ENCODE measurements around the gene NHEJ1.

The NHEJ1 gene

DNA sequence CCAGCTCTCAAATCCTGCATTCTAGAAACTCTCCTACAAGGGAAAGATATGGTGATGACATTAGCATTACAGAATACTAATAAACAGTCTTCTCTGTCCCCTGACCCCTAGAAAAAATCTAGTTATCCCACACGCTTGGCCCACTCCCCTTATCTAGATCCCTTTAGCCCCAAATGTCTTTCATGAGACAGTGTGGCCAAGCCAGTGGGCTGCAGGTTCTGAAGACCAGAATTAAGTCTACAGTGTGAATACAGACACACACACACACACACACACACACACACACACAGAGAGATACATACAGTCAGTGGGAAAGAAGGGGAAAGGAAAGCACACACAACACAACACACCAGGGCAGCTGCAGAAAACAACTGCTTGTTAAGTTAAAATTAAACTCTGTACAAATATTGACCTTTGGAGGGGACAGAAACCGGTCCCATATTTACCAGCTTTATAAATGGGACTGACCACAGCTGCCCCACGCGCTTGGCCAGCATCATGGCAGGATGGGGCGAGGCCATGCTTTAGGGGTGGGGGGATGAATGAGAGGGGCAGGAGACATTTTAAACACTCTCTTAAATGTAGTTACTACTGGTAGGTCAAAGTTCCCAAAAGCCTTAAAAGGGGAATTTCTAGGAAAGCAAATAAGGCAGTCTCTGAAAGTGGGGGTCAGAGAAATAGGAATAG, 49.1 kb downstream of the NHEJ1 start:
- TF ChIP-seq FOXP2 (optimal IDR thresholded peaks at IDR 0.05; ENCODE audit: borderline replicate concordance, extremely low read depth, extremely low read length, insufficient read depth) (no peak), TAF1 (IDR thresholded peaks at IDR 0.05; ENCODE audit: borderline replicate concordance, insufficient read depth, low read length) (no peak), SIN3A (IDR thresholded peaks at IDR 0.05; ENCODE audit: borderline replicate concordance, insufficient read depth, low read length) (no peak), POLR2AphosphoS5 (IDR thresholded peaks at IDR 0.05; ENCODE audit: low read depth, low read length) (no peak)
- TF ChIP-seq, protein P1, sequence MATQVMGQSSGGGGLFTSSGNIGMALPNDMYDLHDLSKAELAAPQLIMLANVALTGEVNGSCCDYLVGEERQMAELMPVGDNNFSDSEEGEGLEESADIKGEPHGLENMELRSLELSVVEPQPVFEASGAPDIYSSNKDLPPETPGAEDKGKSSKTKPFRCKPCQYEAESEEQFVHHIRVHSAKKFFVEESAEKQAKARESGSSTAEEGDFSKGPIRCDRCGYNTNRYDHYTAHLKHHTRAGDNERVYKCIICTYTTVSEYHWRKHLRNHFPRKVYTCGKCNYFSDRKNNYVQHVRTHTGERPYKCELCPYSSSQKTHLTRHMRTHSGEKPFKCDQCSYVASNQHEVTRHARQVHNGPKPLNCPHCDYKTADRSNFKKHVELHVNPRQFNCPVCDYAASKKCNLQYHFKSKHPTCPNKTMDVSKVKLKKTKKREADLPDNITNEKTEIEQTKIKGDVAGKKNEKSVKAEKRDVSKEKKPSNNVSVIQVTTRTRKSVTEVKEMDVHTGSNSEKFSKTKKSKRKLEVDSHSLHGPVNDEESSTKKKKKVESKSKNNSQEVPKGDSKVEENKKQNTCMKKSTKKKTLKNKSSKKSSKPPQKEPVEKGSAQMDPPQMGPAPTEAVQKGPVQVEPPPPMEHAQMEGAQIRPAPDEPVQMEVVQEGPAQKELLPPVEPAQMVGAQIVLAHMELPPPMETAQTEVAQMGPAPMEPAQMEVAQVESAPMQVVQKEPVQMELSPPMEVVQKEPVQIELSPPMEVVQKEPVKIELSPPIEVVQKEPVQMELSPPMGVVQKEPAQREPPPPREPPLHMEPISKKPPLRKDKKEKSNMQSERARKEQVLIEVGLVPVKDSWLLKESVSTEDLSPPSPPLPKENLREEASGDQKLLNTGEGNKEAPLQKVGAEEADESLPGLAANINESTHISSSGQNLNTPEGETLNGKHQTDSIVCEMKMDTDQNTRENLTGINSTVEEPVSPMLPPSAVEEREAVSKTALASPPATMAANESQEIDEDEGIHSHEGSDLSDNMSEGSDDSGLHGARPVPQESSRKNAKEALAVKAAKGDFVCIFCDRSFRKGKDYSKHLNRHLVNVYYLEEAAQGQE (IDR thresholded peaks at IDR 0.05; ENCODE audit: insufficient read depth in 1 of 2, low read depth in 2 of 2, low read length in 2 of 2), result no peak

DNA sequence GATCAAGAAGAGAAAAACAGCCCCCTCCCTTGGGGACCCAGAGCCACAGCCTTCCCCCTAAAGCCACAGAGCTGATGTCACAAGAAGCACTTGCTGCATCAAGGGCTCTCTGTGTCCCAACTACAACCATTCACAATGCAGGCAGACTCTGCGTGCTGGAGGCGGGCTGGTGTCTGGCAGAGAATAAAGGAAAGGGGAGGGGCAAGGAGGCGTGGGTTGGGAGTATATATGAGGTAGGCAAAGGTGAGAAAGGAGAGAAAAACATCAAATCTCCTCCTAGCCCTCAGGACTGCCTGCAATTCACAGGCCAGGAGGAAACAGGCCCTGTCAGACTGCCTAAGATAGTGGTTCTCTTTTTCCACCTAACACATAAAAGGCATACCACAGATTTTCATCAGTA, 51.1 kb downstream of the NHEJ1 start:
- no peak for TF ChIP-seq POLR2AphosphoS5 (IDR thresholded peaks at IDR 0.05; ENCODE audit: low read depth, low read length)
- no peak for TF ChIP-seq TAF1 (IDR thresholded peaks at IDR 0.05; ENCODE audit: borderline replicate concordance, insufficient read depth, low read length)
- TF ChIP-seq, protein P1 (IDR thresholded peaks at IDR 0.05; ENCODE audit: insufficient read depth in 1 of 2, low read depth in 2 of 2, low read length in 2 of 2), result no peak
- TF ChIP-seq SIN3A (IDR thresholded peaks at IDR 0.05; ENCODE audit: borderline replicate concordance, insufficient read depth, low read length), result no peak

DNA sequence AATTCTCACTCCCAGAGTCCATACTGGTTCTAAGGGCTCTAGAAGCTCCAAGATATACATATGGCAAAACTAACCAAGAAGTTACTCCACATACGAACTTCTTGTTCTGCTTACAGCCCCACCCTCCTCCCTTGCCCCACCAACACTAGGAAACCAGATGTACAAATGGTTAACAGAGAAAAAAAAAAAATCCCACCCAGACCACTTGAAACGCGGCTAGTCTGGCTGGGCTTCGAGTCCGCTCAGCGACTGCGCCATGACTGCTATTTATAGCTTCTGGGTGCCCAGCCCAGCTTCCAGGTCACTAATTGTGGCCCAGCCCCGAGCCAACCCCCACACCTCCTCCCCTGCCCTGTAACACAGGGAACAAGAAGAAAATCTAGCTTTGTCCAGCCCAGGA, 52.9 kb downstream of the NHEJ1 start:
- TF ChIP-seq SIN3A (IDR thresholded peaks at IDR 0.05; ENCODE audit: borderline replicate concordance, insufficient read depth, low read length) (no peak), TAF1 (IDR thresholded peaks at IDR 0.05; ENCODE audit: borderline replicate concordance, insufficient read depth, low read length) (no peak), FOXP2 (optimal IDR thresholded peaks at IDR 0.05; ENCODE audit: borderline replicate concordance, extremely low read depth, extremely low read length, insufficient read depth) (no peak), POLR2AphosphoS5 (IDR thresholded peaks at IDR 0.05; ENCODE audit: low read depth, low read length) (no peak)
- TF ChIP-seq, protein P1 (IDR thresholded peaks at IDR 0.05; ENCODE audit: insufficient read depth in 1 of 2, low read depth in 2 of 2, low read length in 2 of 2), result no peak

DNA sequence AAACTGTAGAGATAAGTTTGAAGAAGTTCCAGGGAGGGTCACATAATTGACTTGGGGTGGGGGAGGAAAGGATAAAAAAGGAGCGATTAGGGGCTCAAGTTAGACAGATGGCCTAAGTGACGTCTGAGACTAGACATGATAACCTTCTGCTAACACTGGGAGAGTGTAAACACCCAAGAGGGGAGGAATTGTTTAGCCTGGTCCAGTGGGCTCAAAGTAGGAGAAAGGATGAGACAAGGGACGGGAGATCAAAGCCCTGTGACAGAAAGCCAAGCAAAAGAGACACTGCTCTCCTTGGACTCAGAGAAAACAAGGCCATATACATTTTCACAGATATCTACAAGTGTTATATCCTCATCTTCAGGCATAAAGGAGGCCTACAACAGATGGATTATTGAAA, 54.4 kb downstream of the NHEJ1 start:
- no peak for TF ChIP-seq SIN3A (IDR thresholded peaks at IDR 0.05; ENCODE audit: borderline replicate concordance, insufficient read depth, low read length)
- TF ChIP-seq, protein P1 (IDR thresholded peaks at IDR 0.05; ENCODE audit: insufficient read depth in 1 of 2, low read depth in 2 of 2, low read length in 2 of 2), result no peak
- TF ChIP-seq TAF1 (IDR thresholded peaks at IDR 0.05; ENCODE audit: borderline replicate concordance, insufficient read depth, low read length), result no peak
- TF ChIP-seq FOXP2 (optimal IDR thresholded peaks at IDR 0.05; ENCODE audit: borderline replicate concordance, extremely low read depth, extremely low read length, insufficient read depth), result no peak
- no peak for TF ChIP-seq POLR2AphosphoS5 (IDR thresholded peaks at IDR 0.05; ENCODE audit: low read depth, low read length)
